ENCODE results near the gene GPBP1. TPM values are rescaled to one million over a fixed set of nuclear protein-coding genes. Genes with fewer than 3 reads are reported as not detected.
"Not testable (repeated sequence)": the region's sequence is repeated elsewhere in the genome, so short reads cannot be mapped to it uniquely, and the experiment has no call there.

The GPBP1 gene
- total and polyA plus RNA-seq, 8 donors: 55.3 to 171 (median 148) TPM

DNA sequence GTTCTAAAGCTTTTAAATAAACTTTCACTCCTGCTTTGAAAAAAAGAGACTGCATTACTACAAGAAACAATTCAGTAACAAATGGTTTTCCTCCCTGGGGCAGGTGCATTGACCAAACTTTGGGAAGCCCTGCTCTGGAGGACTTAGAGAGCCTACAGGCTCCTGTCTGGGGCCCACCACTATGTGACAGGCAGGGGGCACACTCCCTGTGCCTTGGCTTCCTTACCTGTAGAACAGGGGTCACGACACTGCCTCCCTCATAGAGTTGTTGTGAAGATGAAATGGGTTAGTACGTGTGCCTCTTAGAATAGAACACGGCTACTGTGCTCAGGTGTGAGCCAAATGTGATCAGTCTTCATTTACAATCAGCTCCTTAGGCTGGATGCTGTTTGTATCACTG lies 130.1 kb downstream of the GPBP1 start:
- ATAC-seq (no peak), DNase-seq (no peak)
- TF ChIP-seq CTCF (IDR thresholded peaks at IDR 0.05): no peak
- Histone ChIP-seq H3K4me3 (no peak overlapping the region), H3K27me3 (no peaks in the 10 kb centered on the region), H3K4me1 (peaks cover 0 to 4% of the 10 kb centered on the region in 2 donors), H3K27ac (no peak overlapping the region), H3K9me3 (peaks cover 0 to 16% of the 10 kb centered on the region in 2 donors), H3K36me3 (no peaks in the 10 kb centered on the region)
- intact Hi-C loops (cut with DNase I): no loop called here

DNA sequence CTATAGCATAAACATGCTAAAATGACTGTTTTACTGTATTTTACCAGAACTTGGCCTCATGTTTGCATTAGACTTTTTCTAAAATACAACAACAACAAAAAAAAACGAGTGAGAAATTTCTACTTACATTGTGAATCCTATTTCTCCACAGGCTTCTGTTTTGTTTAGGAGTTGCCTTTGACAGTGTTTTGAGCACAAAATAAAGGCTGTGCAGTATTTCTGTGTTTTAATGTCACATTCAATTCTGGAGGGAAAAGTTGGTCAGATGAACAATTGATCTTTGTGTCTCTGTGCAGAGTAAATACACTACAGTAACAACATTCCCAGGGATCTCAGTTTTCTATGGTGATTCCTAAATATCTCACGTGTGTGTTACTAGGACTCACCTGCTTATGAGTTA lies 131.1 kb downstream of the GPBP1 start:
- DNase-seq: no peak
- Histone ChIP-seq H3K4me3 (no peak overlapping the region), H3K27ac (no peak overlapping the region), H3K4me1 (no peaks in the 10 kb centered on the region), H3K27me3 (no peaks in the 10 kb centered on the region), H3K36me3 (no peaks in the 10 kb centered on the region), H3K9me3 (peaks cover 0 to 16% of the 10 kb centered on the region in 2 donors)
- no peak for ATAC-seq
- intact Hi-C loops (cut with DNase I): no loop called here
- TF ChIP-seq CTCF (IDR thresholded peaks at IDR 0.05): no peak

- Histone ChIP-seq H3K36me3 (no peaks in the 10 kb centered on the region), H3K27me3 (no peaks in the 10 kb centered on the region), H3K27ac (no peak overlapping the region), H3K9me3 (peaks cover 0 to 16% of the 10 kb centered on the region in 2 donors), H3K4me3 (no peak overlapping the region), H3K4me1 (no peaks in the 10 kb centered on the region)
- no peak for TF ChIP-seq CTCF (IDR thresholded peaks at IDR 0.05)
- intact Hi-C loops (cut with DNase I): no loop called here
- no peak for DNase-seq
- ATAC-seq: no peak
These were observed 132.5 kb downstream of the GPBP1 start for GRCh38 chr5:57306359-57306758.

DNA sequence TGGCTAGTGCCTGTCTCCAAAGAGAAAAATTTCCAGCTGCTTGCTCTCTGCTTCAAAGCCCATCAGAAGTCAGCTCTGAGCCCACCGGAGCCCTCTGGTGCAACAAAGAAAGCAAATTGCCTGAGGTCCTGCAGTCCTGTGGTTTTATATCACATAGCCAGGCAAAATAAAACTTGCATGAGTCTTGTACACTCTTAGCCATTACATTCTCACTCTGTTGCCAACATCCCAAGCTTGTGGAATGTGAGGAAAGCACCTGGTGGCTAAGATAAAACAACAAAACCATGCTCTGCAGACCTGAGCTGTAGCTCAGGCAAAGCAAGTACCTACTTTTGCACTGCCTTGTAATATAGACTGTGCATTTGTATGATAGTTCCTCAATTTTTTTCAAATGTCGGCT lies 133.7 kb downstream of the GPBP1 start:
- intact Hi-C loops (cut with DNase I): no loop called here
- TF ChIP-seq CTCF (IDR thresholded peaks at IDR 0.05): no peak
- no peak for ATAC-seq

GRCh38 chr5:57309022-57309421 lies 135.2 kb downstream of the GPBP1 start:
- peaks cover 0 to 16% of the 10 kb centered on the region in 2 donors for H3K9me3 ChIP-seq
- H3K27me3 ChIP-seq; DNase-seq; H3K36me3 ChIP-seq; H3K4me1 ChIP-seq; intact Hi-C loops (cut with DNase I); H3K4me3 ChIP-seq; ATAC-seq; H3K27ac ChIP-seq: not testable (repeated sequence)

More for the DNA sequence above, 133.7 kb downstream of the GPBP1 start:
- no peak overlapping the region for H3K4me3 ChIP-seq
- no peak overlapping the region for H3K27ac ChIP-seq
- no peaks in the 10 kb centered on the region for H3K27me3 ChIP-seq
- H3K36me3 ChIP-seq: no peaks in the 10 kb centered on the region
- H3K9me3 ChIP-seq: peaks cover 0 to 16% of the 10 kb centered on the region in 2 donors
- no peaks in the 10 kb centered on the region for H3K4me1 ChIP-seq
- DNase-seq: no peak

- intact Hi-C loops (cut with DNase I): no loop called here
- ATAC-seq: no peak
These were observed 137.4 kb downstream of the GPBP1 start for GRCh38 chr5:57311251-57311650.

More at GRCh38 chr5:57311251-57311650, 137.4 kb downstream of the GPBP1 start:
- Histone ChIP-seq H3K4me3 (no peak overlapping the region), H3K4me1 (no peaks in the 10 kb centered on the region), H3K36me3 (no peaks in the 10 kb centered on the region), H3K9me3 (peaks cover 0 to 13% of the 10 kb centered on the region in 2 donors), H3K27ac (no peak overlapping the region), H3K27me3 (no peaks in the 10 kb centered on the region)
- TF ChIP-seq CTCF (IDR thresholded peaks at IDR 0.05): no peak
- no peak for DNase-seq

Measured in left lung (tissue), 10 donors.